ENCODE results near the gene PYURF. TPM values are rescaled to one million over a fixed set of nuclear protein-coding genes. Genes with fewer than 3 reads are reported as not detected.
A peak's percentile ranks its signal among the peaks of the same experiment; 100 is the strongest.

Gene PYURF
- total RNA-seq, 1 experiment from 2014 or later, result 143 TPM

- H3K36me3 ChIP-seq (ENCODE audit: low read depth, low read length), result peaks cover 13% of the 10 kb centered on the region
- H3F3A ChIP-seq (ENCODE audit: low read length, unreplicated experiment), result no peaks in the 10 kb centered on the region
- ChIA-PET CTCF (interaction anchor here (0.6 kb wide), 1 partner anchor 380 kb away, joined by 5 read pairs; no protein-coding TSS in a partner anchor), POLR2A (ENCODE audit: unreplicated experiment) (interaction anchor here (0.7 kb wide), 1 partner anchor 272 kb away, joined by 6 read pairs; no protein-coding TSS in a partner anchor)
- peaks cover 22% of the 10 kb centered on the region for H4K20me1 ChIP-seq (ENCODE audit: low read length)
- peak overlapping the region; percentile 84 for H2AFZ ChIP-seq (ENCODE audit: low read length)
- no TSS peak for BruUV-seq (replicated peaks)
- H3K4me1 ChIP-seq (ENCODE audit: insufficient read depth, low read length), result peaks cover 37% of the 10 kb centered on the region
- H3K27me3 ChIP-seq (ENCODE audit: low read length), result no peaks in the 10 kb centered on the region
- peaks cover 27% of the 10 kb centered on the region for H3K79me2 ChIP-seq (ENCODE audit: low read length)
- DNase-seq, result peak; percentile 16
- H3K9me3 ChIP-seq (ENCODE audit: low read length), result no peaks in the 10 kb centered on the region
- TF ChIP-seq EZH2 (IDR thresholded peaks at IDR 0.05; ENCODE audit: low read length, unreplicated experiment) (no peak), CTCF (conservative IDR thresholded peaks at IDR 0.05; ENCODE audit: low read depth, low read length) (no peak), EZH2phosphoT487 (IDR thresholded peaks at IDR 0.05; ENCODE audit: borderline replicate concordance, low read length) (no peak)
- no peak for ATAC-seq
- no peaks in the 10 kb centered on the region for H3K9me2 ChIP-seq (replicated peaks; ENCODE audit: low read length)
- peak overlapping the region; percentile 99 for H3K9ac ChIP-seq (ENCODE audit: low read length)
- intact Hi-C loops (cut with micrococcal nuclease), result loop anchor here (10.0 kb wide), 1 partner anchor 292 kb away; no protein-coding TSS in a partner anchor
- peak overlapping the region; percentile 62 for H3K27ac ChIP-seq (ENCODE audit: low read length)
- H3K4me2 ChIP-seq (ENCODE audit: low read length), result peak overlapping the region; percentile 96
- H3K4me3 ChIP-seq (ENCODE audit: low read length), result peak overlapping the region; percentile 99
Observed at GRCh38 chr4:88522702-88523324, 763 bp downstream of the PYURF start.

- no peak overlapping the region for H3K27ac ChIP-seq (ENCODE audit: low read length)
- no peak overlapping the region for H2AFZ ChIP-seq (ENCODE audit: low read length)
- intact Hi-C loops (cut with micrococcal nuclease), result loop anchor here (5.0 kb wide), 2 partner anchors 487 to 667 kb away; no protein-coding TSS in a partner anchor
- H3K9ac ChIP-seq (ENCODE audit: low read length), result no peak overlapping the region
- H4K20me1 ChIP-seq (ENCODE audit: low read length), result peaks cover 22% of the 10 kb centered on the region
- CTCF ChIA-PET, result interaction anchor here (0.6 kb wide), 1 partner anchor 528 kb away, joined by 3 read pairs; no protein-coding TSS in a partner anchor
- POLR2A ChIA-PET (ENCODE audit: unreplicated experiment), result no interaction called here
- ATAC-seq, result no peak
- H3K4me2 ChIP-seq (ENCODE audit: low read length), result no peak overlapping the region
- H3F3A ChIP-seq (ENCODE audit: low read length, unreplicated experiment), result no peaks in the 10 kb centered on the region
- no peak for DNase-seq
- H3K9me2 ChIP-seq (replicated peaks; ENCODE audit: low read length), result no peaks in the 10 kb centered on the region
- no peaks in the 10 kb centered on the region for H3K9me3 ChIP-seq (ENCODE audit: low read length)
- TF ChIP-seq EZH2phosphoT487 (IDR thresholded peaks at IDR 0.05; ENCODE audit: borderline replicate concordance, low read length) (no peak), CTCF (conservative IDR thresholded peaks at IDR 0.05; ENCODE audit: low read depth, low read length) (no peak), EZH2 (IDR thresholded peaks at IDR 0.05; ENCODE audit: low read length, unreplicated experiment) (no peak)
- peaks cover 14% of the 10 kb centered on the region for H3K4me1 ChIP-seq (ENCODE audit: insufficient read depth, low read length)
- no TSS peak for BruUV-seq (replicated peaks)
- no peak overlapping the region for H3K4me3 ChIP-seq (ENCODE audit: low read length)
- peaks cover 13% of the 10 kb centered on the region for H3K36me3 ChIP-seq (ENCODE audit: low read depth, low read length)
- no peaks in the 10 kb centered on the region for H3K27me3 ChIP-seq (ENCODE audit: low read length)
- peaks cover 27% of the 10 kb centered on the region for H3K79me2 ChIP-seq (ENCODE audit: low read length)
Observed at GRCh38 chr4:88518911-88519310, 4.7 kb downstream of the PYURF start.

GRCh38 chr4:88517825-88518224, 5.8 kb downstream of the PYURF start:
- ChIA-PET POLR2A (ENCODE audit: unreplicated experiment) (no interaction called here), CTCF (no interaction called here)
- no TSS peak for BruUV-seq (replicated peaks)

More at GRCh38 chr4:88517825-88518224, 5.8 kb downstream of the PYURF start:
- DNase-seq (no peak), ATAC-seq (no peak)
- Histone ChIP-seq H3K79me2 (ENCODE audit: low read length) (peaks cover 20% of the 10 kb centered on the region), H3K27me3 (ENCODE audit: low read length) (no peaks in the 10 kb centered on the region), H3K4me2 (ENCODE audit: low read length) (no peak overlapping the region), H3K9ac (ENCODE audit: low read length) (no peak overlapping the region), H3K9me3 (ENCODE audit: low read length) (no peaks in the 10 kb centered on the region), H3K4me1 (ENCODE audit: insufficient read depth, low read length) (peaks cover 12% of the 10 kb centered on the region), H3K4me3 (ENCODE audit: low read length) (no peak overlapping the region), H3F3A (ENCODE audit: low read length, unreplicated experiment) (no peaks in the 10 kb centered on the region), H3K36me3 (ENCODE audit: low read depth, low read length) (peaks cover 13% of the 10 kb centered on the region), H2AFZ (ENCODE audit: low read length) (no peak overlapping the region), H3K9me2 (replicated peaks; ENCODE audit: low read length) (no peaks in the 10 kb centered on the region), H4K20me1 (ENCODE audit: low read length) (peaks cover 18% of the 10 kb centered on the region), H3K27ac (ENCODE audit: low read length) (no peak overlapping the region)
- no peak for TF ChIP-seq CTCF (conservative IDR thresholded peaks at IDR 0.05; ENCODE audit: low read depth, low read length)
- no peak for TF ChIP-seq EZH2 (IDR thresholded peaks at IDR 0.05; ENCODE audit: low read length, unreplicated experiment)
- no peak for TF ChIP-seq EZH2phosphoT487 (IDR thresholded peaks at IDR 0.05; ENCODE audit: borderline replicate concordance, low read length)
- intact Hi-C loops (cut with micrococcal nuclease), result loop anchor here (5.0 kb wide), 2 partner anchors 486 to 666 kb away; no protein-coding TSS in a partner anchor

Measured in PC-3 (cell line).